HG02588 (cell line): ENCODE measurements around the gene RAET1E.
"Not testable (repeated sequence)": the region's sequence is repeated elsewhere in the genome, so short reads cannot be mapped to it uniquely, and the experiment has no call there.

Experiments
- ATAC-seq: cut with Tn5 transposase; IDR thresholded peaks from one replicate; pipeline ENCODE4 v1.9.1; 2021; ENCODE audit warnings: mild to moderate bottlenecking, moderate library complexity; ENCODE audit not compliant: unreplicated experiment

Gene RAET1E

DNA sequence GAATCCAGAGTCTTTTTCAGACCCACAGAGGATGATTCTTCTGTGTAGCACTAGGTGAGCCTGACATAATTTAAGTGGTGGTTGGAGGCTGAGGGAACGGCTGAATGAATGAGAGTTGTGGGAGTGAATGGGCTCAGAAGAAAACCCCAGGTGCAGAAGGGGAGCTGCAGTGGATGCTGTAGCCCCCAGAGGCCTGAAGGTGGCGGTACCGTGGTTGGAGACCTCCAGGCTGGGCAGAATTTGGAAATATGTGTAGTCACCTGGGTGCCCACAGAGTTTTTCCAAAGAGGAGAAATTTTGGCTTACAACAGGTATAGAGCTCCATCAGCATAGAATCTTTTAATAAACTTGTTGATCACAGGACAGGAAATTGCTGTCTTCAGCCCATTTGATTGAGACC lies 31.5 kb upstream of the RAET1E start:
- no peak for ATAC-seq

DNA sequence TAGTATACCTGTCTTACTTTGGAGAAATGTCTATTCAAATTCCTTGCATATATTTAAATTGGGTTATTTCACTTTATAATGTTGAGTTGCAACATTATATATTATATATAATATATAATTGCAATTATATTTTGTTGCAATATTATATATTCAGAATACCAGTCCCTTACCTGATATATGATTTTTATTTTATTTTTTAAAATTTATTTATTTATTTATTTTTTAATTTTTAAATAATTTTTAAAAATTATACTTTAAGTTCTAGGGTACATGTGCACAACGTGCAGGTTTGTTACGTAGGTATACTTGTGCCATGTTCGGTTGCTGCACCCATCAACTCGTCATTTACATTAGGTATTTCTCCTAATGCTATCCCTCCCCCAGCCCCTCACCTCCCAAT lies 29.1 kb upstream of the RAET1E start:
- not testable (repeated sequence) for ATAC-seq

GRCh38 chr6:149925974-149926777 lies 28.3 kb upstream of the RAET1E start:
- no peak for ATAC-seq

GRCh38 chr6:149925253-149925973 lies 27.5 kb upstream of the RAET1E start:
- no peak for ATAC-seq

DNA sequence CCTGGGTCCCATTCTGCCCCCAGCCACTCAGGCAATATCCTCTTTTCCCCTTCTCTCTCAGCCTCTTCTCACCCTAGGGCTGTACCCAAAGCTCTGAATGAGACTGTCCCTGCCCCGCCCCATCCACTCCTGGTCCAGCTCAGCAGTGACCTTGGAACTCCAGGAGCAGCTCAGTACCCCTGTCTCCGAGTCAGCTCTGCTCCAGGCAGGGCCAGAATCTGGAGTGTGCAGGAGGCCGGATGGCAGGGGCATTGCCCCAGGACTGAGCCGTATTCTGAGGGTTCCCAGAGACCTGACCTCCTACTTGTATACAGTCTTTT lies 27.0 kb upstream of the RAET1E start:
- ATAC-seq = no peak

DNA sequence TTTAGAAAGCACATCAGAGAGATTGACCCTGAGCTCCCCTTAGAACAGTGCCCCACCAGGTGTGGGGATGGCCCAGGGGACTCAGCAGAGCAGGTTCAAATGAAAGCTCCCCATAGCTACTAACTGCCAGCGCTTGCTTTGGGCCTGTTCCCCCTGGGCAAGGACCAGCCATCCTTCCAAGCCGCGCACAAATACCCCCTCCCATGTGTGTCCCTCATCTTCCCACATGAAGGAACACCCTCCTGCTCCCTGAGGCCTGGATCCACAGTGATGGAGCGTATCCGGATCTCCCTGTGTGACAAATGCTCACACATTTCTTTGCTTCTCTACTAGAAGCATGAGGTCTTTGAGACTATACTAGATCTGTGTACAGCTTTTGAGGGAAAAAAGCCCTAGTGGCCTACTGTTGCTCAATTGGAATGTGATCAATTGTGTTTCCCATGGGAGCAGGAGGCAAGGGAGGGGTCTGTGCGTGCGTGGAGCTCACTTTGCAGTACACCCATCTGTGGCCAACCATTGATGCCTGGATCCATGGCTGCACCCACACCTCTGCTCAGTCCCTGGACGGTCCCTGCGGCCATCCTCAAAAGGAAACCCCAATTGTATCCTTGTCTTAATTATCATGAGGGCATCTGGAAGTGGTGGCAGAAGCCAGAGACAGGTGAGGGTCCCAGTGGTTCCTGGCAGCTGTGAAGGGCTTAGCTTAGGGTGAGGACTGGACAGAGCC lies 26.5 kb upstream of the RAET1E start:
- no peak for ATAC-seq

DNA sequence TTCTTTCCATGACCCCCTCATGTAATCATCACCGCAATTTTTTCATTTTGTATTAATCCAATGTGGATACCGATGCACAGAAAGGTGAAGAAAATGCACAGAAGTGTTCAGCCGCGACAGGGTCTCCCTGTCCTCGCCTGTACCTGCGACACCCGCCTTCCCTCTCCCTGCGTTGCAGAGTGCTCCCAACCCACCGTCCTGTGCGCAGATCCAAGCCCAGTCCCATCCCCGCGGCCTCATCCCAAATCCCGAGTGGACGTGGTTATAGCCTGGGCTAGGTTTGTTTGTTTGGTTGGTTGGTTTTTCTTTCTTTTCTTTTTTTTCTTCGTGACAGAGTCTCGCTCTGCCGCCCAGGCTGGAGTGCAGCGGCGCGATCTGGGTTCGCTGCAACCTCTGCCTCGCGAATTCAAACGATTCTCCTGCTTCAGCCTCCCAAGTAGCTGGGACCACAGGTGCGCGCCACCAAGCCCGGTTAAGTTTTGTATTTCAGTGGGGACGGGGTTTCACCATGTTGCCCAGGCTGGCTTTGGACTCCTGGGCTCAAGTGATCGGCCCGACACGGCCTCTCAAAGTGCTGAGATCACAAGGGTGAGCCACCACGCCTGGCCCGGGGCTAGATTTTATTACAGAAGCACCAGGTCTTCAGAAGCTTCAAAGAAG lies 25.5 kb upstream of the RAET1E start:
- ATAC-seq = no peak

- ATAC-seq = no peak
Measured at GRCh38 chr6:149922642-149923326, 24.9 kb upstream of the RAET1E start, which contains the start of gene RAET1G. Gene RAET1G, minus strand, starts transcription at chr6:149923121. Its CDS starts 111 bp downstream, at chr6:149923010.

DNA sequence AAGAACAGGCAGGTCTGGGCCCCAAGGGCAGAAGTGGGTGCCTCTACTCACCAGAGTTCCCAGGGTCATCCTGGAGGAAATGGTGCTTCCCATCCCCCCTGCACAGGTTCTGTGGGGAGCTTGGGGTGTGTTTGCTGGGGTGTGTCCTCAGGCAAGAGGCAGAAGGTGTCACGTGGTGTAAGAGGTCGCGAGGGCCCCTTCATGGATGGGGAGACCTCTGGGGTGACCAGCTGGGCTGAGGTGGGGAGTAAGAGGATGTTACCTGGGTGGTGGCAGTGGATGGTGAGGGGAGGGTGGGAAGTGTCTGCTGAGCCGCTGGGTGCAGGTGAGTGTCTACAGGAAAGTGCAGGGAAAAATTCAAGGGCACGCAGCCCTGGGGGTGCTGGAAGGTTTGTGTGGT lies 24.2 kb upstream of the RAET1E start:
- ATAC-seq = not testable (repeated sequence)

DNA sequence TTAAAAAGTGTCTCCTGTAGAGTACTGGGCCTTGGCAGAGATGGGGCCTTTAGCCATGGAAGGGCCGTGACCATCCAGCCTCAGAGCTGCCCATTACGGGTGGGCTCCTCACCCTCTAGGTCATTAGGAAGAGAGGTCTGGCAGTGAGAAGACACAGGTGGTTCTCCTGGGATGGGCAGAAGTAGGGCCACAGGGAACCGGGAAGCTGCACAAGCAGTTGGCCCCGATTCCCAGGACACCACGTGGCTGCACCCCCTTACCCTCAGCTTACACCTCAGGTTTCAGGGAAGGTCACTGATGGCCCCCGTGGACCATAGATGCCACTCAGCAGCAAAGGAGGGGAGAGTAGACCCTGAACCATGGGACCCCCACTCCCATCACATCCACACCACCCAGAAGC lies 23.4 kb upstream of the RAET1E start:
- no peak for ATAC-seq

DNA sequence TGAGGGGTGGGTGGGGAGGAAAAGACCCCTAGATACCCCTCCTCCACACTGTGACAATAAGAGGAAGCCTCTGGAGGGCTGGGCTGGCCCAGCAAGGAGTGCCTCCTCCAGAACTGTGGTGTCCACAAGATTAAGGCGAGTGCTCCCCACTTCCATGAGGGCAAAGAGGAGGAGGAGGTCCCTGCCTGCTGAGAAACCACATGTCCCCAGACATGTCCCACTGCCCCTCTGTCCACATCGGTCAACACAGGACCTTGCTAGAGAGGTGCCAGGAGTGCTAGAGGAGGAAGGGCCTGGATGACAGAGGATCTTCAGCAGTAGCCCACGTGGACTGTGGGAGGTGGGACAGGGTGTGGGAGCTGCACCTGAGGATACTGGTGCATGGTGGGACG lies 21.9 kb upstream of the RAET1E start:
- no peak for ATAC-seq

DNA sequence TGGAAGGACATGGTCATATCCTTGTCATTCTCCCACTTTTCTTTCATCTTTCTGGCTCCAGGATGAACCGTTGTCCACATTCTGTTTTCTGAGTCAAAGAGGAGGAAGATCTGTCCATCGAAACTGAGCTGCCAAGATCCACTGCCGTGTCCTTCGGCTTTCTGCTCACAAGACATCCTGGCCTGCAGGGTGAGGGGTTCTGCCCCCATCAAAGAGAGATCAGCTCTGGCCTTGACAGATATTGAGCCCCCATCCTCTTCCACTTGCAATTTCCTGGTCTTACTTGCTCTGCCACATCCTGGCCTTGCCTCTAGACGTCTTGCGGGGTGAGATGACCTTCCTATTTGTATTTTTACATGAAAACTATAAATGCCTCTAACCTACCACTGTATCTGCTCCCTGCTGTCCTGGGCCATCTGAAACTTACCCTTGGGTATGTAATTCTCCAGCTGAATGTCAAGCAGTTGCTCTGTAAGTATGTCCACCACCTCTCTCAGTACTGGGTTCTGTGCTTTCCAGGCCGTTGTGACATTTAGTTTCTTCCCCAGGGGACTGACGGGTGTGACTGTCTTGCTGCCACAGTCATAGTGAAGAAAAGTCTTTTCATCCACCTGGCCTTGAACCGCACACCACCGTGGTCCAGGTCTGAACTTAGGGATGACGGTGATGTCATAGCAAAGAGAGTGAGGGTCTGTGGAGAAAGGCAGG lies 21.4 kb upstream of the RAET1E start:
- not testable (repeated sequence) for ATAC-seq

- ATAC-seq = no peak
Measured at GRCh38 chr6:149918151-149918905, 20.4 kb upstream of the RAET1E start.

GRCh38 chr6:149917679-149918078 lies 19.8 kb upstream of the RAET1E start:
- no peak for ATAC-seq

DNA sequence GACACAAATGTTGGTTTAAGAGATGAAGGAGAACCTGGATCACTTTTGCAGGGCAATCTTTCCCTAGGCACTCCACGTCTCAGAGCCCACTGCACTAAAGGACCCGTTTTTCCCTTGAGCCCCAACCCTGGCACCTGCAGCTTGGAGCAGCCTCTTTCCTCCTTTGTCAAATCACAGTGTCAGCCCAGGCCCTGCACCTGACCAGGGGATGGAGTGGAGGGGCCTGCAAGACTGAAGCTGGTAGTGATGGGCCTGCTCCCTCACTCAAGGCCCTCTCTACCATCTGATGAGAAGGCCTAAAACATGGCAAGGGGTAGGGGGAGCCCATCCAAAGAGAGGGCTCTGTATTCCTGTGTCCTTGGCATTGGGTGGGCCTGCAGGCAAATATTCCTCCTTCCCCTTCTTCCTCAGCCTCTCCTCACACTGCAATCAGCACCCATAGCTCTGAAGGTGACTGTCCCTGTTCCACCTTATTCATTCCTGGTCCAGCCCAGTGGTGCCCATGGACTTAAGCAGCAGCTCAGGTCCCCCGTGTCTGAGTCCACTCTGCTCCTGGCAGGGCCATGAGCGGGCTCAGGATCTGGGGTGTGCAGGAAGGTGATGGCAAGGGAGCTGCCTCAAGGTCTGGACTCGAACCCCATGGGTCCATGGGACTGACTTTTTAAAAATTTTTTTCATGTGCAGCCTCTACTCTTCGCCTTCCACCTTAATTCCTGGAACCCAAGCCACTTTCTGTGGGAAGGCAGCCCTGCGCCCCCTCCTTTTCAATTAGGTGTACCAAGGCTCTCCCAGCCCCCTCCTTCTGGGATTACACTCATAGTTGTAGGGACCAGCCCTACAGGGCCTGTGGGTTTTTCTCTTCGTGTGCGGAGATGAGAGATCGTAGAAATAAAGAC lies 18.3 kb upstream of the RAET1E start:
- no peak for ATAC-seq

DNA sequence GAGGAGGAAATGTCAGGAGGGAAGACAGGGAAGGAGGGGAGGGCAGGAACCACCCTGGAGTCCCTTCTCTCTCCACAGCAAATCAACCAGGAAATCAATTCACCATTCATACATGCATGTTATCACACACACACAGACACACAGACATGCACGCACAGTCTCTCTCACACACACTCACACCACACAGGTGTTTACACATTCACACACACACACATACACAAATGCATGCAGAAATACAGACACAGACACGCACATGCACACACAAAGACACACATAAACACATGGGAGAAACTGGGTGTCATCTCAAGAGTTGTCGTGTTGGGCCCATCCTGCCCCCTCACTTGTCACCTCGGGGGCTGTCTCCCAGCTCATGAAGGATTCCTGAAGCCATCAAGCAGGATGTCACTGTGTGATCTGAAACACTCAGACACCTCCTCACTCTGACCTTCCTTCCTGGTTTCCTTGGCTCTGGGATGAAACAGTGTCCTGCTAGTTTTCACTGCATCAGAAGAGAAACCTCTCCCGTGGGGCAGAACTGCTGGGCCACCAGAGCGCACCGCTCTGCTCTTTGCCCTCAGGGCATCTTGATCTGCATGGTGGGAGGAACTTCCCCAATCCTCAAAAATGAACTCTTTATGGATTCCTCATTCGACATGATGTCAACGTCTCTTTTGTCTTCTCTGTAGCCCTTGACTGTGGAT lies 15.8 kb upstream of the RAET1E start:
- no peak for ATAC-seq

- ATAC-seq = no peak
Measured at GRCh38 chr6:149913085-149913484, 15.2 kb upstream of the RAET1E start.

- not testable (repeated sequence) for ATAC-seq
Measured at GRCh38 chr6:149912680-149913079, 14.8 kb upstream of the RAET1E start.
